NCI-H2029 treated with DMSO at 0.1 percent for 48 hours (cell line): ENCODE results near the gene CRYGB.

Experiments
- DNase-seq: peaks from one replicate; lab custom pipeline; 2025; lab: John Stamatoyannopoulos, UW

Gene CRYGB

GRCh38 chr2:208146006-208146405 is at the start of gene CRYGB:
TSS of gene CRYGB (minus strand) at chr2:208146158. CDS start at chr2:208146120, 38 bp downstream.
- no peak for DNase-seq

- no peak for DNase-seq
Observed at GRCh38 chr2:208195531-208195930, 49.6 kb upstream of the CRYGB start.

DNA sequence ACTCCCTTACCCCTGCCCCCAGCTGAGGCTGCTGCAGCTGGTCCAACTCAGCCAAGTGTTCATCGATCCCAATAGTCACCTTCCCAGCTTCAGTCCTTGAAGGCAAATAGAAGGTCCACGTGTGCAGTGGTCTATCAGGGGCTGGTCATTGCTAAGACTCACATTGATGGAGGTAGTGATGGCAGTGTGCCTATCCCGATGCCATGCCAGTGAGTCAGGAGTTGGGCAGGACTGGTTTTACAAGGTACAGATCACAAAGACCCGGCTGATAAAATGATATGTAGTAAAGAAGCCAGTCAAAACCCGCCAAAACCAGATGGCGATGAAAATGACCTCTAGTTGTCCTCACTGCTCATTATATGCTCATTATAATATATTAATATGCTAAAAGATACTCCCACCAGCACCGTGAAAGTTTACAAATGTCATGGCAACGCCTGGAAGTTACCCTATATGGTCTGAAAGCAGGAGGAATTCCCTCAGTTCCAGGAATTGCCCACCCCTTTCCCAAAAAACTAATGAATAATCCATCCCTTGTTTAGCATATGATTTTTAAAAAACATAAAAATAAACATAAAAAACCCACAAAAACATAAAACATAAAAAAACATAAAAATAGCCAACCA is 46.8 kb upstream of the CRYGB start:
- DNase-seq, result no peak

DNA sequence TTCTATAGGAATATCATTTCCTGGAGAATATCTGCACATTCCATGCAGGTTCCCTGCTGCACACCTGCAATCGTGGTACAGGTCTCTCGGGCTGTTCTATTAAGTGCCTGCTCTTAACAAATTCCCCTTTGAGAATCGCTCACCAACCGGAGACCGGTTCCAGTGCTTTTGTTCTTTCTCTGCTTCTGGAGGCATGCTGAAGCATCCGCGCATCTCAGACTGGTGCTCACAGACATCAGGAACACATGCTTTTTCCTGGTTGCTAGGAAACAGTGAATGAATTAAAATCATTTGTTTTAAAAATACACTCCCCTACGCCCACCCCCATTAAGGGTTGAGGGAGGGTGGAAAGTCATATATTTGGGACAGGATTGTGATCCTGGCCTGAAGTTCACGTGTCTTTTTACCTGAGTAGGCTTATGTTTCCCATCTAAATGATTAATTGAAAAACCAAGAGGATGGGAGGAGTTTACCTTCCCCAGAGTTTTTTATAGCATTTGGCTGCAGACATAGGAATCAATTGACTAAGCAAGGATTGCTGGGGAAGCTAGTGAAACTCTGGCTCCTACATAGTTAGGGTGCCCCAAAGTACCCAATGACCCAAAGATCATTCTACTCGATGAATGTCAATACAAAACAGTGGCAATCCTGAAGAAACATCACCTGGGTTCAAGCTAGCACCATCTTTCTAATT is 44.0 kb upstream of the CRYGB start, which contains the start of gene C2orf80:
Gene C2orf80 (minus strand): TSS at position 221 of the 694 bp plus-strand sequence. CDS start 3,044 bp downstream, outside the sequence.
- DNase-seq, result no peak

DNA sequence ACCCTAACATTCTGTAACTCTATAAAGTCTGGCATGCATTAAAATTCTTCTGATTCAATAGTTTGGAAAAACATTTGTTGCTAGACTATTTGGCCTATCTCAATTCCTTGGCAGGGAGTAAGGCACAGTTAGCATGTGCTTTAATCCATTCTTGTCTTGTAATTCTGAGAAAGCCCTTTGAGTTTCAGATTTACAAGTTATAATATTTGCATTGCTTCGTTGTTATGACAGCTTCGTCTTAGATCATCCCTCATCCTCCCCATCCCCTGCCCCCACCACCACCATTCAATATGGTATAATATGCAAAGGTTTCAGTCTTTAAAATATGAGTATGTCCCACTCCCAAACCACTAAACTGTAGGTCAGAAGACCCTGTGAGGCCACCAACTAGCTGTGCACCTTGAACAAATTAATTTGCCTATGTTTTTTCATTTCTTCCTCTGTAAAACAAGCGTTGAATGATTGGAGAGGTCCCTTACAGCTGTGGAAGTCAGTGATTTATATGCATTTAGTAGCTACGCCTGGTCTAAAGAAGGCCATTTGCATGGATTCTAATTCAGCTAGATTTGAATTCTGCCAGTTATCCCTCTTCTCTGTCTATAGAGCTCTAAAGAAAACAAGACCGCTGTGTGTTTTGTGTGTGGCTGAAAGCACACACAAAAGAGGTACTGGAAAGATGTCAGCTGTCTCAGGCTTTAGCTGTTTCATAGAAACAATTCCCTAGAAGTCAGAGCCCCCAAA is 43.3 kb upstream of the CRYGB start:
- DNase-seq, result no peak

GRCh38 chr2:208186893-208187292 is 40.9 kb upstream of the CRYGB start:
- DNase-seq, result no peak

- no peak for DNase-seq
Observed at GRCh38 chr2:208186465-208186864, 40.5 kb upstream of the CRYGB start.

DNA sequence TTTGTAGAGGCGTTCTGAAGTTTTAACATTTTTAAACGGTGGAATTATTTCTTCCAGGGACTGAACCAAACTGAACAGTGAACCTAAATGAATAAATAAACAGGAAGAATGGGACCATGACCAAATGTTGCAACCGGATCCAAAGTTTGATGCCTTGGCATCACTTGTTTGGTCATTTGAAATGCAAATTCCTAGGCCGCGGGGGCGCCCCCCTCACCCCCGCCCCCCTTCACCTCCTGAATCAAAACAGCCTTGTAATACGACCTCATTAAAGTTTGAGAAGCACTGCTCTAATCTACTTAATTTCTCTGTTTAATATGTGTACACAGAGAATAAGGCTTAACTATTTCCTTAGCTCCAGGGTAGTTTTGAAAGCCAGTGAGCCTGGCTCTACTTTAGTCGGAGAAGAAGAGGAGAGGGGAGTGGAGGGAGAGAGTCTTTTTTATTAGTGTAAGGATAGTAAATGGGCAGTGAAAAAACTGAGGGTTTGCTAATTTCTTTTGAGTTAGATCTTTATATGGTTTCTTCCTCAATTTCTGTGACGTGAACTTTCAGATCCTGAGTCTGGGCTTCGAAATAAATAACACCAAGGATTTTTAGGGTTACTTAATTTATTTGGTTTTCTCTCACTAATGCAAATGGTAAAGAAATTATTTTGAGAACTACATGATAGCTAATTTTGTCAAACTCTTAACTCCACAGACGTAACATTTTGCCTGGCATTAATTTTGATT is 38.2 kb upstream of the CRYGB start:
- DNase-seq, result no peak

- no peak for DNase-seq
Observed at GRCh38 chr2:208183526-208183925, 37.6 kb upstream of the CRYGB start.

DNA sequence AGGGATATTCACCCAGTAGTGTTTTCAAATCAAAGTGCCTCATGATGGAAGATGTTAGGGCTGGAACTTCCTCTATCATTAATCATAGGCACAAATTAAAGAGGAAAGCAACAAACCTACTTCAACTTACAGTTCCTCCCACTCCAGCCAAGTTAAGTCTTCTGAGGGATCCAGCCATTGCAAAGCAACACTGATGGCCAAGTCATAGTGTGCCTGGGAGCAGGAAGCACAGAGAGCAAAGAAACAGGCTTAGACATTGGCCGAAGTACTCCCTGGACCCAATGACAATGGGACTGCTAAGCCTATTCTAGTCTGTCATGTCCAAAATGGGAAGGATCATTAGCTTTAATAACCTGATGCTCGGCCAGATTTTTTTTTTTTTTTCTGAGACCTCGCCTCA is 36.9 kb upstream of the CRYGB start:
- DNase-seq, result no peak

DNA sequence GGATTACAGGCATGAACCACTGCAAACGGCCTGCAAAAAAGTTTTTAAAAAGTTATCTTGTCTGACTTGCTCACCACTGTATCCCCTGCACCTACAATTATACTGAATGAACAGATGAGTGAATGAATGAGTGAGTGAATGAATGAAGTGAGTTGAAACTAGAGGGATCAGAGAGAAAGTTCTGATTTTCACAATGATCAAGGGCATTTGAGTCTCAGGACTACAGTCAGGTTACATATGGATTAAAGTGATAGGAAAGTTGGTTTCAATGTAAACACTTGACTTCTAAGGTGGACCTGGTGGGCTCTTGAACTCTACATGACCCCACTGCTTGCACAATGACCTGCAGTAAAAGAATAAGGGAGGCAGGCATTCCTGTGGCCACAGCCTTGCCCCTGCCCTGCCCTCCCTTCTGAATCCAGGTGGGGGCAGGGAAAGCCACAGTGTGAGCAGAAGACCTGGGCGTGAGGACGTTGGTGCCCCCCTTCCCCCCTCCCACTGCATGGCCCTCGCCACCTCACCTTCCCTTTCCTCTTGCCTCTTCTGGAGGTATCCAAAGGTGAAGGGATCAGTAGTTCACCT is 33.2 kb upstream of the CRYGB start:
- DNase-seq, result no peak

DNA sequence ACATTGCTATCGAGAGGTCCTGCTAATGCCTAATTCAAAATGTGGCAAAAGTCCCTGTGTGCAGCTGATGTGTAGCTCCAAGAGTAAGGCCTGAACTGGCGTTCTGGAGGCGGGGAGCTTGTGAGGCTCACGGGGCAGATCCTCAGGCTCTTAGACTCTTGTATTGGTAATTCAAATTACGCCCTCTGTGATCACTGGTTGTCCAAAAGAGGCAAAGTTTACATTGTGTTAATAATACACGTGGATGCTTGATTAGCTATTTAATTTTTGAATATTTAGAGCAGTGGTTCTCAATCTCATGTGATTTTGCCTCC is 29.8 kb upstream of the CRYGB start:
- DNase-seq, result no peak

DNA sequence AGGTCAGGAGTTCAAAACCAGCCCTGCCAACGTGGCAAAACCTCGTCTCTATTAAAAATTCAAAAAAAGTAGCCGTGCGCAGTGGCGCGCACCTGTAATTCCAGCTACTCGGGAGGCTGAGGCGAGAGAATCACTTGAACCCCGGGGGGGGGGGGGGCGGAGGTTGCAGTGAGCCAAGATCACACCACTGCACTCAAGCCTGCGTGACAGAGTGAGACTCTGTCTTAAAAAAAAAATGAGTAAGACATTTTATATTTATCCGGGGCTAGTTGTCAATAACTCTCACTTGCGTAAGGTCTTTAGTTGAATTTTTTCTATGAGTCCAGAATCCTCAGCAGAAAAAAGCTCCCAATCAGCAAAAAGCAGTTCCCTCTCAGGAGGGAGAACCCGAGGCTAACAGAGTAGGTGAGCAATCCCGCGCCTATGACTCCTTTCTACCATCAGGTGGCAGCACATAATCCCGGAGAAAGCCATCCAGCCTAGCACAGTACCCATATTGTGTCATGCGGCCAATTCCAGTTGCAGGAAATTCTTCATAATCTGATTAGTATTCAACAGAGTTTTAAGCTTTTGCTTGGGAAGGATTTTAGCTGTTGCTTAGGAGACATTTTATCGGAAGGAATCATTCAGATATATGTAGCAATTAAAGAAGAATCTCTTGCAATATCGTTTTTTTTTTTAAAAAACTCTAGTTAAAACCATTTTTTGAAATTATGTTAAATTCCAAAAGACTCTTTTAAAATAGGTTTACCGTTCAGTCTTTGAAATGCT is 29.3 kb upstream of the CRYGB start:
- DNase-seq, result peak; percentile 50

GRCh38 chr2:208174144-208174543 is 28.2 kb upstream of the CRYGB start:
- DNase-seq, result no peak

GRCh38 chr2:208172125-208172524 is 26.2 kb upstream of the CRYGB start:
- DNase-seq, result no peak

GRCh38 chr2:208164951-208165755 is 19.2 kb upstream of the CRYGB start:
- no peak for DNase-seq

DNA sequence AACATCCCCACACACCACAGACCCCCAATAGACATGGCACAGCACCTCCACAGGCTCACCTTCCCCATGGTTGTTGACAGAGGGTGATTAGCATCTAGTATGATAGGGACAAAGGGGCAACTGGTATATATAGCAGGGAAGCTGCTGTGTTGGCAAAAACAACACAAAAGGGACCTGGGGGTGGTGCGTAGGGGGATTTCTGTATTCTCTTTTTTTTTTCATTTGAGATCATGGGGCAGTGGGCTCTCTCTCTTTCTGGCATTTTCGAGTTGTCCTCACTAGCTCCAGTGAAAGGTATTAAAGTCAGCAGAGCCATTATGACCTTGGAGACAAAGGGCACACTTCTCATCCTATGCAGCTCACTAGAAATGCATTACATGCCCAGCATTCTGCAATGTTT is 17.5 kb upstream of the CRYGB start, which contains the start of gene CRYGA:
Gene CRYGA (minus strand): TSS at position 101 of the 400 bp plus-strand sequence. CDS start 33 bp downstream, at position 68.
- DNase-seq, result no peak

DNA sequence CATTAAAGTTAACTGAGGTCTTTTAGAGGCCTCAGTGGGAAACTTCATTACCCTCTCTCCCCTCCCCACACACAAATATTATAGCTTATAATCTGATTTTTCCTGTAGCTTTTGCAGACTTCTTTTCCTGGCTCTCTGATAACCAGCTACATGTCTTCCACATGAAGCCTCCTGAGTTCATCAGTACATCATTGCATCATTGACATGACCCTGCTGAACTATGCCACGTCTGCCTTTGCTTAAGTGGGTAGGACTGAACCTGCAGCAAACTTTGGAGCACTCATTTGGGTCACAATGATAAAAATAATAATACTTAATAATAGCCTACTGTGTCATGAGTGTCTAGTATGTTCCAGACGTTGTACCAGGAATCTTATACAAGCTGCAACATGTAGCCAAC is 10.5 kb upstream of the CRYGB start:
- DNase-seq, result no peak

- DNase-seq, result no peak
Observed at GRCh38 chr2:208153156-208153555, 7.2 kb upstream of the CRYGB start.

DNA sequence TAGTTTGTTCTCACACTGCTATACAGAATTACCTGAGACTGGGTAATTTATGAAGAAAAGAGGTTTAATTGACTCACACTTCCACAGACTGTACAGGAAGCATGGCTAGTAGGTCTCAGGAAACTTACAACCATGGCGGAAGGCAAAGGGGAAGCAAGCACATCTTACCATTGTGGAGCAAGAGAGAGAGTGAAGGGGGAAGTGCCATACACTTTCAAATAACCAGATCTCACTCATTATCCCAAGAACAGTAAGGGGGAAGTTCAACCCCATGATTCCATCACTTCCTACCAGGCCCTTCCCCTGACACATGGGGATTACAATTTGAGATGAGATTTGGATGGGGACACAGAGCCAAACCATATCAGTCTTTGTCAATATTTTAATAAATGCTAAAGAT is 5.0 kb upstream of the CRYGB start:
- DNase-seq, result no peak
